Measurements from ENCODE around the gene TMPRSS2. TPM values are rescaled to one million over a fixed set of nuclear protein-coding genes. Genes with fewer than 3 reads are reported as not detected.

TMPRSS2 gene
- total RNA-seq, 1 experiment from 2014 or later, result 1.1 TPM

DNA sequence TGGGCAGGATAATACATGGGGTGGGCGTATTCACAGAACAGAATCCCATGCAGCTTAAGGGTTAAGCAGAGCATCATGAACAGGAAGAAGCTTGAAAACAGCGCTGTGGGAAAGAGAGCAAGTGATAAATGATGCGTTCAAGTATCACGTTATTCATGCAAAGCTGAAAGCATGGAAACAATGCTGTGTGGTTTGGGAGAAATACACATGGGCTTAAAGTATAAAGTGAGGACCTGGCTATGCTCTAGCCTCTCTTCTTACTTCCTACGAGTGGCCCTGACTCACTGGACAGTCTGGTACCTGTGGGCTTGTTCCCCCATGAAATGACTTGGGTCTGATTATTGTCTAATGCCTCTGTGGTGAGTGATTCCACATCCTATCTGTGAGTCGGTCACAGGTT is 25.7 kb downstream of the TMPRSS2 start:
- Histone ChIP-seq H3K4me1 (ENCODE audit: control insufficient read depth in 1 of 2, insufficient read depth in 2 of 2, low read length in 2 of 2) (no peaks in the 10 kb centered on the region), H3K9me2 (ENCODE audit: insufficient read depth) (no peaks in the 10 kb centered on the region), H3K27ac (ENCODE audit: low read depth, low read length) (no peak overlapping the region), H3K36me3 (ENCODE audit: control insufficient read depth in 1 of 2, insufficient read depth in 2 of 2, low read length in 2 of 2) (no peaks in the 10 kb centered on the region), H3K9me3 (ENCODE audit: control insufficient read depth in 1 of 2, insufficient read depth in 1 of 2, low read depth in 1 of 2, low read length in 2 of 2) (no peaks in the 10 kb centered on the region), H3K27me3 (ENCODE audit: insufficient read depth, low read length) (no peaks in the 10 kb centered on the region; the same call in none of the 2 replicates), H4K20me1 (ENCODE audit: insufficient read depth) (no peaks in the 10 kb centered on the region), H3K4me3 (replicated peaks in 1 of 2; ENCODE audit: low read depth in 1 of 2, low read length in 2 of 2) (no peak overlapping the region), H2AFZ (ENCODE audit: low read depth, low read length, poor library complexity, severe bottlenecking) (no peak overlapping the region), H3K9ac (ENCODE audit: low read length) (no peak overlapping the region), H3K79me2 (ENCODE audit: insufficient read depth, low read length) (no peaks in the 10 kb centered on the region), H3K4me2 (ENCODE audit: low read length) (no peak overlapping the region)
- ChIA-PET POLR2A (no interaction called here), CTCF (no interaction called here), RAD21 (ENCODE audit: low non-redundant PET in 1 of 2, low total read pairs in 2 of 2, uncharacterized antibody in 2 of 2, unreplicated experiment in 2 of 2) (no interaction called here)
- no peak for ATAC-seq
- TF ChIP-seq RAD21 (IDR thresholded peaks at IDR 0.05; ENCODE audit: low read depth) (no peak), ZNF274 (IDR thresholded peaks at IDR 0.05; ENCODE audit: low read depth, low read length) (no peak), SIN3A (IDR thresholded peaks at IDR 0.05; ENCODE audit: low read depth) (no peak), EZH2phosphoT487 (IDR thresholded peaks at IDR 0.05; ENCODE audit: borderline replicate concordance) (no peak), YY1 (IDR thresholded peaks at IDR 0.05; ENCODE audit: extremely low read depth, insufficient replicate concordance, low read depth, low read length) (no peak), ELF1 (IDR thresholded peaks at IDR 0.05; ENCODE audit: borderline replicate concordance, low read depth) (no peak), SP1 (IDR thresholded peaks at IDR 0.05; ENCODE audit: low read depth) (no peak), POLR2AphosphoS5 (IDR thresholded peaks at IDR 0.05; ENCODE audit: low read depth, low read length) (no peak), CBX3 (IDR thresholded peaks at IDR 0.05; ENCODE audit: low read depth) (no peak)
- TF ChIP-seq, protein P1, sequence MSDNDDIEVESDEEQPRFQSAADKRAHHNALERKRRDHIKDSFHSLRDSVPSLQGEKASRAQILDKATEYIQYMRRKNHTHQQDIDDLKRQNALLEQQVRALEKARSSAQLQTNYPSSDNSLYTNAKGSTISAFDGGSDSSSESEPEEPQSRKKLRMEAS (IDR thresholded peaks at IDR 0.05), result no peak
- TF ChIP-seq, protein P2, sequence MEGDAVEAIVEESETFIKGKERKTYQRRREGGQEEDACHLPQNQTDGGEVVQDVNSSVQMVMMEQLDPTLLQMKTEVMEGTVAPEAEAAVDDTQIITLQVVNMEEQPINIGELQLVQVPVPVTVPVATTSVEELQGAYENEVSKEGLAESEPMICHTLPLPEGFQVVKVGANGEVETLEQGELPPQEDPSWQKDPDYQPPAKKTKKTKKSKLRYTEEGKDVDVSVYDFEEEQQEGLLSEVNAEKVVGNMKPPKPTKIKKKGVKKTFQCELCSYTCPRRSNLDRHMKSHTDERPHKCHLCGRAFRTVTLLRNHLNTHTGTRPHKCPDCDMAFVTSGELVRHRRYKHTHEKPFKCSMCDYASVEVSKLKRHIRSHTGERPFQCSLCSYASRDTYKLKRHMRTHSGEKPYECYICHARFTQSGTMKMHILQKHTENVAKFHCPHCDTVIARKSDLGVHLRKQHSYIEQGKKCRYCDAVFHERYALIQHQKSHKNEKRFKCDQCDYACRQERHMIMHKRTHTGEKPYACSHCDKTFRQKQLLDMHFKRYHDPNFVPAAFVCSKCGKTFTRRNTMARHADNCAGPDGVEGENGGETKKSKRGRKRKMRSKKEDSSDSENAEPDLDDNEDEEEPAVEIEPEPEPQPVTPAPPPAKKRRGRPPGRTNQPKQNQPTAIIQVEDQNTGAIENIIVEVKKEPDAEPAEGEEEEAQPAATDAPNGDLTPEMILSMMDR (IDR thresholded peaks at IDR 0.05 in 2 of 3, conservative IDR thresholded peaks at IDR 0.05 in 1 of 3; ENCODE audit: borderline replicate concordance in 1 of 3, insufficient read depth in 1 of 3, low read depth in 2 of 3, low read length in 2 of 3), result no peak
- TF ChIP-seq, protein P3, sequence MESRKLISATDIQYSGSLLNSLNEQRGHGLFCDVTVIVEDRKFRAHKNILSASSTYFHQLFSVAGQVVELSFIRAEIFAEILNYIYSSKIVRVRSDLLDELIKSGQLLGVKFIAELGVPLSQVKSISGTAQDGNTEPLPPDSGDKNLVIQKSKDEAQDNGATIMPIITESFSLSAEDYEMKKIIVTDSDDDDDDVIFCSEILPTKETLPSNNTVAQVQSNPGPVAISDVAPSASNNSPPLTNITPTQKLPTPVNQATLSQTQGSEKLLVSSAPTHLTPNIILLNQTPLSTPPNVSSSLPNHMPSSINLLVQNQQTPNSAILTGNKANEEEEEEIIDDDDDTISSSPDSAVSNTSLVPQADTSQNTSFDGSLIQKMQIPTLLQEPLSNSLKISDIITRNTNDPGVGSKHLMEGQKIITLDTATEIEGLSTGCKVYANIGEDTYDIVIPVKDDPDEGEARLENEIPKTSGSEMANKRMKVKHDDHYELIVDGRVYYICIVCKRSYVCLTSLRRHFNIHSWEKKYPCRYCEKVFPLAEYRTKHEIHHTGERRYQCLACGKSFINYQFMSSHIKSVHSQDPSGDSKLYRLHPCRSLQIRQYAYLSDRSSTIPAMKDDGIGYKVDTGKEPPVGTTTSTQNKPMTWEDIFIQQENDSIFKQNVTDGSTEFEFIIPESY (IDR thresholded peaks at IDR 0.05; ENCODE audit: extremely low read depth, insufficient replicate concordance, low read length), result no peak
- intact Hi-C loops (cut with micrococcal nuclease), result no loop called here
- DNase-seq (ENCODE audit: low read depth, low spot score), result no peak
- no TSS peak for BruUV-seq (replicated peaks)

Data from HCT116 (cell line).